Effector memory CD4-positive, alpha-beta T cell (primary cell): ENCODE measurements around the gene LRRC36.

ENCODE experiments used
- DNase-seq, 3 donors: peaks; one replicate each; pipeline ENCODE4 v3.0.0-alpha.2; 2020
- H3K27ac ChIP-seq: 2 replicates; pipeline ENCODE4 v1.7.0; 2013; ENCODE audit warnings: mild to moderate bottlenecking, low read length, moderate library complexity; ENCODE audit not compliant: insufficient read depth, poor library complexity, severe bottlenecking
- H3K27me3 ChIP-seq: replicated peaks from 2 replicates; pipeline ENCODE4 v1.7.0; 2013; ENCODE audit warnings: mild to moderate bottlenecking, low read length; ENCODE audit not compliant: insufficient read depth, control insufficient read depth, poor library complexity, severe bottlenecking
- H3K36me3 ChIP-seq: 2 replicates; pipeline ENCODE4 v1.7.0; 2013; ENCODE audit warnings: mild to moderate bottlenecking, low read length, moderate library complexity; ENCODE audit not compliant: control insufficient read depth, insufficient read depth
- H3K4me1 ChIP-seq: 2 replicates; pipeline ENCODE4 v1.7.0; 2013; ENCODE audit warnings: low read length, mild to moderate bottlenecking; ENCODE audit not compliant: control insufficient read depth, insufficient read depth, poor library complexity, severe bottlenecking
- H3K4me3 ChIP-seq: 2 replicates; pipeline ENCODE4 v1.7.0; 2013; ENCODE audit warnings: low read length, low read depth, mild to moderate bottlenecking; ENCODE audit not compliant: insufficient read depth, poor library complexity, severe bottlenecking
- H3K9me3 ChIP-seq: 2 replicates; pipeline ENCODE4 v1.7.0; 2013; ENCODE audit warnings: mild to moderate bottlenecking, low read length, moderate library complexity; ENCODE audit not compliant: control insufficient read depth
- total RNA-seq, 3 donors: gene quantifications; one replicate each; lab custom pipeline; 2026; lab: John Stamatoyannopoulos, UW

LRRC36 gene
- total RNA-seq, result 0 to 0.09 (median 0) reads per million in 3 donors

GRCh38 chr16:67326472-67327309 is at the start of gene LRRC36, which contains the start of gene KCTD19:
Gene LRRC36 (plus strand): TSS chr16:67326815. CDS start chr16:67326863, 48 bp downstream.
Gene KCTD19 (minus strand): TSS chr16:67326741. CDS start chr16:67326707, 34 bp downstream.
- Histone ChIP-seq H3K27me3 (peaks cover 4% of the 10 kb centered on the region), H3K36me3 (no peaks in the 10 kb centered on the region), H3K27ac (no peak within 1 kb of the TSS), H3K9me3 (no peaks in the 10 kb centered on the region), H3K4me1 (peaks cover 6% of the 10 kb centered on the region), H3K4me3 (peak within 1 kb of the TSS; percentile 39)
- peak in 2 of 3 donors; percentile 4 to 6 for DNase-seq

GRCh38 chr16:67277294-67277998 is 49.2 kb upstream of the LRRC36 start:
- peaks cover 10% of the 10 kb centered on the region for H3K4me1 ChIP-seq
- peaks cover 3% of the 10 kb centered on the region for H3K36me3 ChIP-seq
- no peaks in the 10 kb centered on the region for H3K9me3 ChIP-seq
- no peaks in the 10 kb centered on the region for H3K27me3 ChIP-seq
- no peak overlapping the region for H3K4me3 ChIP-seq
- H3K27ac ChIP-seq, result no peak overlapping the region
- no peak for DNase-seq

- Histone ChIP-seq H3K27ac (peak overlapping the region; percentile 32), H3K4me3 (peak overlapping the region; percentile 67), H3K9me3 (no peaks in the 10 kb centered on the region), H3K27me3 (no peaks in the 10 kb centered on the region), H3K36me3 (peaks cover 3% of the 10 kb centered on the region), H3K4me1 (peaks cover 10% of the 10 kb centered on the region)
- no peak for DNase-seq
These were observed 48.4 kb upstream of the LRRC36 start for GRCh38 chr16:67277999-67278772.

- DNase-seq, result peak; percentile 17 to 40 (median 21)
- Histone ChIP-seq H3K4me3 (peak overlapping the region; percentile 67), H3K9me3 (no peaks in the 10 kb centered on the region), H3K27me3 (no peaks in the 10 kb centered on the region), H3K4me1 (peaks cover 10% of the 10 kb centered on the region), H3K27ac (peak overlapping the region; percentile 32), H3K36me3 (peaks cover 3% of the 10 kb centered on the region)
These were observed 47.8 kb upstream of the LRRC36 start for GRCh38 chr16:67278773-67279295.

GRCh38 chr16:67279296-67280089 is 47.1 kb upstream of the LRRC36 start, which contains the start of gene PLEKHG4:
Gene PLEKHG4 (plus strand): TSS chr16:67279532. CDS start chr16:67280045, 513 bp downstream.
- Histone ChIP-seq H3K4me1 (peaks cover 10% of the 10 kb centered on the region), H3K36me3 (peaks cover 3% of the 10 kb centered on the region), H3K27ac (peak within 1 kb of the TSS; percentile 37), H3K9me3 (no peaks in the 10 kb centered on the region), H3K27me3 (no peaks in the 10 kb centered on the region), H3K4me3 (peak within 1 kb of the TSS; percentile 67)
- peak; percentile 54 to 73 (median 64) for DNase-seq

- H3K36me3 ChIP-seq, result peaks cover 3% of the 10 kb centered on the region
- no peaks in the 10 kb centered on the region for H3K9me3 ChIP-seq
- DNase-seq, result no peak
- no peak overlapping the region for H3K4me3 ChIP-seq
- no peak overlapping the region for H3K27ac ChIP-seq
- no peaks in the 10 kb centered on the region for H3K27me3 ChIP-seq
- H3K4me1 ChIP-seq, result peaks cover 10% of the 10 kb centered on the region
These were observed 46.3 kb upstream of the LRRC36 start for GRCh38 chr16:67280090-67281015.

GRCh38 chr16:67281536-67282446 is 44.8 kb upstream of the LRRC36 start:
- H3K27ac ChIP-seq, result no peak overlapping the region
- H3K36me3 ChIP-seq, result no peaks in the 10 kb centered on the region
- no peak for DNase-seq
- no peaks in the 10 kb centered on the region for H3K9me3 ChIP-seq
- H3K4me3 ChIP-seq, result no peak overlapping the region
- peaks cover 10% of the 10 kb centered on the region for H3K4me1 ChIP-seq
- H3K27me3 ChIP-seq, result no peaks in the 10 kb centered on the region

- H3K4me3 ChIP-seq, result no peak overlapping the region
- H3K27me3 ChIP-seq, result no peaks in the 10 kb centered on the region
- no peaks in the 10 kb centered on the region for H3K9me3 ChIP-seq
- no peaks in the 10 kb centered on the region for H3K36me3 ChIP-seq
- H3K27ac ChIP-seq, result no peak overlapping the region
- peaks cover 10% of the 10 kb centered on the region for H3K4me1 ChIP-seq
- DNase-seq, result no peak
These were observed 44.2 kb upstream of the LRRC36 start for GRCh38 chr16:67282447-67282805.
